Lower leg skin (tissue), 3 donors: ENCODE data around the gene GPC3.
"Not testable (repeated sequence)": the region's sequence is repeated elsewhere in the genome, so short reads cannot be mapped to it uniquely, and the experiment has no call there.

ENCODE experiments used
- CTCF ChIP-seq, 3 donors: fragments of 450-650 bp; IDR thresholded peaks; one replicate each; pipeline ENCODE4 v1.5.1; 2016; ENCODE audit warnings: antibody characterized with exemption in 3 of 3, mild to moderate bottlenecking in 3 of 3, moderate library complexity in 2 of 3
- POLR2A ChIP-seq, 2 donors: fragments of 450-650 bp; IDR thresholded peaks; one replicate each; pipeline ENCODE4 v1.6.1; 2016 to 2017; ENCODE audit warnings: antibody characterized with exemption in 2 of 2, mild to moderate bottlenecking in 1 of 2, moderate library complexity in 1 of 2

- TF ChIP-seq CTCF, POLR2A (IDR thresholded peaks at IDR 0.05): not testable (repeated sequence)
These were observed 30.1 kb upstream of the GPC3 start for GRCh38 chrX:134015510-134015909.
